ENCODE results near the gene BMP8A.
A peak's percentile ranks its signal among the peaks of the same experiment; 100 is the strongest.
"Not testable (repeated sequence)": the region's sequence is repeated elsewhere in the genome, so short reads cannot be mapped to it uniquely, and the experiment has no call there.

The BMP8A gene, protein sequence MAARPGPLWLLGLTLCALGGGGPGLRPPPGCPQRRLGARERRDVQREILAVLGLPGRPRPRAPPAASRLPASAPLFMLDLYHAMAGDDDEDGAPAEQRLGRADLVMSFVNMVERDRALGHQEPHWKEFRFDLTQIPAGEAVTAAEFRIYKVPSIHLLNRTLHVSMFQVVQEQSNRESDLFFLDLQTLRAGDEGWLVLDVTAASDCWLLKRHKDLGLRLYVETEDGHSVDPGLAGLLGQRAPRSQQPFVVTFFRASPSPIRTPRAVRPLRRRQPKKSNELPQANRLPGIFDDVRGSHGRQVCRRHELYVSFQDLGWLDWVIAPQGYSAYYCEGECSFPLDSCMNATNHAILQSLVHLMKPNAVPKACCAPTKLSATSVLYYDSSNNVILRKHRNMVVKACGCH

DNA sequence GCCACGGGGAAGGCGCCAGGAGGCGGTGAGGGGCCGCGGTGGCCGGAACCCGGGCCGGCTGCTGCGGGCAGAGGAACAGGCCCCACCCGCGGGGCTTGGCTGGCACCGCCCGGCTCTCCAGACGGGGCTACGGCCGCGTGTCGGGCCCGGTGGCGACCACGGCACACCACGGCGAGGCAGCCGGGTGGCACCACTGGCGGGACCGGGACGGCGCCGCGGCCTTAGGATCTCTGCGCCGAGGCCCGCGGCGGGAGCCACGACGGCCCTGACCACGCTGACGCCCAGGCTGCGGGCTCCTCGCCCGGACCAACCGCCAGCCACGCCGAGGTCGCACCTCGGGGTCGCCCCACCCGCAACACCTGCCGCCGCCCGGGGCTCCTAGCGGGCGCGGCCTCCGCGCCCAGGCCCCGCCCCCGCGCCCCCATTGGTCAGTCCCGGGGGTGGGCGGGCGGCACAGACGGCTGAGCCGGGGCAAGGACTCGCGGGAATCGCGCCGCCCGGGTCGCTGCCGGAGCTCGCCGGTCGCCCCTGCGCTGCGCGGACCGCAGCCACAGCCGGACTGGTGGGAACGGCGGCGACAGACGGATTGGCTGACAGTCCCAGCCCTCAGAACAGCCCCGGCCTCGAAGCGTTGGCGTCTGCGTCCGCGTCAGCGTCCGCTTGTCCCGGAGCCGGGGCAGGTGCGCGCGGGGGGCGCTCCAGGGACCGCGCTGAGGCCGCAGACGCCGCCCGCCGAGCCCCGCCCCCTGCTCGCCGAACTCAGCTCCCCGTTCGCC is at the start of gene BMP8A:
BMP8A (plus strand) TSS at position 491 of the 776 bp plus-strand sequence. CDS start 356 bp downstream, outside the sequence.
- peak; percentile 18 to 54 for DNase-seq (ENCODE audit: low read depth in 2 of 2)

DNA sequence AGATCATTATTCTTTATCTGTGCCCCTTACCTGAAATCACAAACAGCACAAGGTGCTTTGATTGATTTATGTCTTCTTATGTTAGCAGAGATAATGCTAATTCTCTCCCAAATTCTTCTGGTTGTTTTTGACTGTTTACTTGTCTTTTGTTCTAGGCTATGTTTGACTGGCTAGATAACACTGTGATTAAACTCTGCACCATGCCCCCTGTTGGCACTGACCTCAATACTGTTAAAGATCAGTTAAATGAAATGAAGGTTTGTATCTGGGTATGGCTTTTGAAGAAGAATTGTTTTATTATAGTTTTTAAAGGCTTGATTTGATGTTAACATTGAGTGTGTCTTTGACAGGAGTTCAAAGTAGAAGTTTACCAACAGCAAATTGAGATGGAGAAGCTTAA is 49.6 kb upstream of the BMP8A start:
- no peak for DNase-seq (ENCODE audit: low read depth in 2 of 2)

DNA sequence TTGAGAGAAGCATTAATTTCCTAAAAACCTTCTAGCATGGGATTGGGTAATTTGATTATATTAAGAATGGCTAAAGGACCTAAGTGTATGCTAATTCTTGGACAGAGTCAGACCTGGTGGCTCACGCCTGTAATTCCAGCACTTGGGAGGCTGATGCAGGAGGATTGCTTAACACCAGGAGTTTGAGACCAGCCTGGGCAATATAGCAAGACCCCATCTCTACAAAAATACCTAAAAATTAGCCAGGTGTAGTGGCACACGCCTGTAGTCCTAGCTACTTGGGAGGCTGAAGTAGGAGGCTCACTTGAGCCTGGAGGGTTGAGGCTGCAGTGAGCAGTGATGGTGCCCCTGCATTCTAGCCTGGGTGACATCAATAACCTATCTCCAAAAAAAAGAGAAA is 45.9 kb upstream of the BMP8A start:
- DNase-seq (ENCODE audit: low read depth in 2 of 2): no peak

DNA sequence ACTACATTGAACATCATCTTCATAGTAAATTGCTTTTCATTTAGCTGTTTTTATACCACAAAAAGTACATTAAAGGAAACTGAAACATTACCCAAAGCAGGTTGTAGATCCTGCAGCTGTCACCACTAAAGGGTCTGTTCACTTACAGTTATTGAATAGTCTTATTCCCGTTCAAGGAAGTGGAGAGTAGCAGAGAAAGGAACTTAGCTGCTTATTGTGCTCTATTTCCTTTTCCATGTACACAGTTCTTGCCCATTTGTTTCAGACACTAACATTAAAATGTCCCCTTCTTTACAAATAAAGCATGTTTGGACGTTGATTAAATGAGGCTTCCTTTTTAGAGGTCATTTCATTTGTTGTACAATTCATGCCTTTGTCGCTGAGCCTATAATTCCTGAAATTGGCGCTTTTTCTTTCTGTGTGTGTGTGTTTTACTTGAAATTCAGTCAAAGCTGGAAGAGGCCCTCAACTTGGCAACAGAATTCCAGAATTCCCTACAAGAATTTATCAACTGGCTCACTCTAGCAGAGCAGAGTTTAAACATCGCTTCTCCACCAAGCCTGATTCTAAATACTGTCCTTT is 44.4 kb upstream of the BMP8A start:
- no peak for DNase-seq (ENCODE audit: low read depth in 2 of 2)

DNA sequence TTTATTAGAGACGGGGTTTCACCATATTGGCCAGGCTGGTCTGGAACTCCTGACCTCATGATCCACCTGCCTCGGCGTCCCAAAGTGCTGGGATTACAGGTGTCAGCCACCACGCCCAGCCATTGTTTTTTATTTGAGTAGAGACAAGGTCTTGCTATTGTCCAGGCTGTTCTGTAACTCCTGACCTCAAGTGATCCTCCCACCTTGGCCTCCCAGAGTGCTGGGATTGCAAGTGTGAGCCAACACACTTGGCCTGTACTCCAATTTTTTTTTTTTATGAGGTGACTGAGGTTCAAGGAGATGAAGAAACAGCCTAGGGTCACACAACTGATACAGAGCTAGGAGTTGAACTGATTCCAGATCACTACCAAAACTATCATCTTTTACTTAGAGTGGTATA is 41.4 kb upstream of the BMP8A start:
- DNase-seq (ENCODE audit: low read depth in 2 of 2): not testable (repeated sequence)

DNA sequence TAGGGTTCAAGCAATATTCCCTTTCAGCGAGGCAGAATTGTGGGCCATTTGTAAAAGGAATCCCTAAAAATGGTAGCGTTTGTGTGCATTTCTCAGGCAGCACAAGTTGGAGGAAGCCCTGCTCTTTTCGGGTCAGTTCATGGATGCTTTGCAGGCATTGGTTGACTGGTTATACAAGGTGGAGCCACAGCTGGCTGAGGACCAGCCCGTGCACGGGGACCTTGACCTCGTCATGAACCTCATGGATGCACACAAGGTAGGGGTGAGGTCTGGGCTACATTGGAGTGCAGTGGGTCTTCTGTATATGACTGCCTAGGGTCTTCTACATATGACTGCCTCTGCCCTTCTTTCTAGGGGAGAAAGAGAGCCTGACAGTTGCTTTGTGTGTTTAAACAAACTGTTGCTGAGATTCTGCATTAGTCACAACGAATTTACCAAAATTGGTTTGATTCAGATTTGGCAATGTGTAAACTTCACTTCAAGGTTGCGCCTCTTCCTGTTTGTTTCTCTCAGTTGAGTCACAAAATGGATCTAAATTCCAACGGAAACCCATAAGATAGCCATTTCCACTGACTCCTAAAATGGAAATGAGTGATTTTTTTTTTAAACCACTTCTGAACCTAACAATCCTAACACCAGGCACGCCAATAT is 40.4 kb upstream of the BMP8A start:
- no peak for DNase-seq (ENCODE audit: low read depth in 2 of 2)

DNA sequence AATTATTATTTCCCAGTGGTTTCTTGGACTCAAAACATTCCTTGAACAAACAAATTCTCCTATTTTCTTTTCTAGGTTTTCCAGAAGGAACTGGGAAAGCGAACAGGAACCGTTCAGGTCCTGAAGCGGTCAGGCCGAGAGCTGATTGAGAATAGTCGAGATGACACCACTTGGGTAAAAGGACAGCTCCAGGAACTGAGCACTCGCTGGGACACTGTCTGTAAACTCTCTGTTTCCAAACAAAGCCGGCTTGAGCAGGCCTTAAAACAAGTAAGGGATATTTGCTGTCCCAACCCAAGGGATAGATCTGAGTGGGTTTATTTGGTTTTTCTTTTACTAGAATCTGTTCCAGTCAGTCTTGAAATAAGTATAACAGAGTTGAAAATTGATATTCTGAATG is 39.4 kb upstream of the BMP8A start:
- DNase-seq (ENCODE audit: low read depth in 2 of 2): no peak

DNA sequence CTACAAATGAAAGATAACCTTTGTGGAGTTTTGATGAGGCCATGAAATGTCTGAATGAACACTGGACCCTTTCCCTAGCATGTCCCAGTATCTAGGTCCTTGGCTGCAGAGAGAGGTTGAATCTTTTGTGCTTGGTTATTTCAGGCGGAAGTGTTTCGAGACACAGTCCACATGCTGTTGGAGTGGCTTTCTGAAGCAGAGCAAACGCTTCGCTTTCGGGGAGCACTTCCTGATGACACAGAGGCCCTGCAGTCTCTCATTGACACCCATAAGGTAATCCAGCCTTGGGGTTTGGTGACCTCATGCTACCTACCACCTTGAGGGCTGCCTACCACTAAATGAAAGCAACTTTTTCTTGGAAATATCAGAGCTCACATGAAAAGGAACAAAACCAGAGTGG is 38.9 kb upstream of the BMP8A start:
- no peak for DNase-seq (ENCODE audit: low read depth in 2 of 2)

DNA sequence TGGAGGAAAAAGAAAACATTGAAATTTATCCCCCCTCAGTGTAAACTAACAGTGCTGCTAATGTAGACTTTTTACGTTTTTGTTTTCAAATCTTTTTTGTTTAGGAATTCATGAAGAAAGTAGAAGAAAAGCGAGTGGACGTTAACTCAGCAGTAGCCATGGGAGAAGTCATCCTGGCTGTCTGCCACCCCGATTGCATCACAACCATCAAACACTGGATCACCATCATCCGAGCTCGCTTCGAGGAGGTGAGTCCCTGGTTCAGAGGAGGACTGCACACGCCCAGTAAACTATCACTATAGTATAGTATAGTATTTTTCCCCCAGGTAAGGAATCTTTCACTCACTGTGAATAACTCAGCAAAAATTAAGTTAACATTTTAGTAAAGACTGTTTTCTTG is 37.8 kb upstream of the BMP8A start:
- no peak for DNase-seq (ENCODE audit: low read depth in 2 of 2)

DNA sequence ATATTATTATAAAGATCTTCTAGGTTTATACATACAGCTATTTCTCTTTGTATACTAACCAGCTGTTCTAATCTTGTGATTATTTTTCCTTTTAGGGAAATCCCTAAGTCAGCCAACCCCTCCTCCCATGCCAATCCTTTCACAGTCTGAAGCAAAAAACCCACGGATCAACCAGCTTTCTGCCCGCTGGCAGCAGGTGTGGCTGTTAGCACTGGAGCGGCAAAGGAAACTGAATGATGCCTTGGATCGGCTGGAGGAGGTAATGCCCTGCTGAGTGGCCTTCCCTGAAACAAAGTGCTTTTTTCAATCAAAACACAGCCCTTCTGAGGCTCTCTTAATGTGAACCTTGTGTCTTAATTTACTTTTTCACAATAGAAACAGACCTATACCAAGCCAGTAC is 32.4 kb upstream of the BMP8A start:
- no peak for DNase-seq (ENCODE audit: low read depth in 2 of 2)

DNA sequence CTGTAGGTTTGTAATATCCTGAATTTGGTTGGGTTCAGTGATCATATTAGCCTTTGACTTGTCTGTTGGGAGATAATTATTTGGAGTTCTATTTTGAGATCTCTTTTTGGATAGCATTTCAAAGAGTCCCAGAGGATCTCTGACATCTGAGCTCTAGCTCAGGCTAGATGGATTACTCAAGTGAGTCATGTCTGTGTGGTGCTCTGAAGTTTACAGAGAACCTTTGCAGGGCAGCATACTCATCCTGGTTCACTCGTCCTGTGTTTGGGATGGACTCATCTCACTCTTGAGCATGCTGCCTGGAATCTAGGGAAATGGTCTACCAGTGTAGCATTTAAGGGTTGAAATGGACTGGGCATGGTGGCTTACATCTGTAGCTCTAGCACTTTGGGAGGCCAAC is 29.4 kb upstream of the BMP8A start:
- no peak for DNase-seq (ENCODE audit: low read depth in 2 of 2)

DNA sequence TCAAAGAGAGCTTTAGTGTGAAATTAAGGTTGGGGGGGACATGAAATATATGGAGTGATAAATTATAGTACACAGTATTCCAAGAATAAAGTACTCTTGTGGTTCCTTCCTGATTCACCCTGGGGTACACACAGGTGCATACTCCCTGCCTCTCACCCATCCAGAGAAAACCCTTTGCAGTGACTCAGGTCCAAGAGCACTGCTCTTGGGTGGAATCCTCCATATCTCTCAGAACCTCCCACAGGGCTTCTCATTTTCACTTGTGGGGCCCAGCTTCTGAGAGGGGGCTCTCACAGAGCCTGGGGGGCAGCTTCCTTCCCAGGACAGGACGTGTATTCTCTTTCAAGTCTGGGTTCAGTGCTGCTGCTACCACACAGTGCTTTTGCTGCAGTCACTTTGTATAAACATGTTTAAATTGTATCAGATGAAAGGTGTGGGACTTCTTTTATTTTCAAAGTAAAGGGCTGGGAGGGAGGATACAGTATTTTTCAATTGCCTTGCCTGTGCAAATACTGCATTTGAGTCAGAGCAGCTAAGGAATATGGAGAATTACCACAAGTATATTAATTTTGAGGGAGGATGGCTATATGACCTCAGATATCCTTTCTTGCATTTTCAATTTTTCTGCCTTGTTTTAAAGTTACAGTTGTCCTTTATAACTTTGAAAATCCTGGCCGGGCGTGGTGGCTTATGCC is 24.9 kb upstream of the BMP8A start:
- no peak for DNase-seq (ENCODE audit: low read depth in 2 of 2)

DNA sequence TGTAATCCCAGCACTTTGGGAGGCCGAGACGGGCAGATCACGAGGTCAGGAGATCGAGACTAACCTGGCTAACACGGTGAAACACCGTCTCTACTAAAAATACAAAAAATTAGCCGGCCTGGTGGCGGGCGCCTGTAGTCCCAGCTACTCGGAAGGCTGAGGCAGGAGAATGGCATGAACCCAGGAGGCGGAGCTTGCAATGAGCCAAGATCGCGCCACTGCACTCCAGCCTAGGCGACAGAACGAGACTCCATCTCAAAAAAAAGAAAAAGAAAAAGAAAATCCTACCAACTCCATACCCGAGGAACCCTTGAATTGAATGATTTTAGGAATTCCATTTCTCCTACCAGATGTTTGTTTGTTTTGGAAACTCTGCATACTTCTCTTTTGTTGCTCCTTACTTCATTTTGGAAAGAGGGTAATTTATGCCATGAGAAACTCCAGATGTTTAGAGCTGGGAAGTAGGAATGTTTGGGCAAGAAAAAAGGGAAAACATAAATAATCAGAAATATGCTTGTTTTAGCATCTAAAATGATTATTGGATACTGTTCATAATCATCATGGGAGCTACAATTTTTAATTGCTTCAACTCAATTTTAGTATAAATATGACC is 24.2 kb upstream of the BMP8A start:
- DNase-seq (ENCODE audit: low read depth in 2 of 2): not testable (repeated sequence)

DNA sequence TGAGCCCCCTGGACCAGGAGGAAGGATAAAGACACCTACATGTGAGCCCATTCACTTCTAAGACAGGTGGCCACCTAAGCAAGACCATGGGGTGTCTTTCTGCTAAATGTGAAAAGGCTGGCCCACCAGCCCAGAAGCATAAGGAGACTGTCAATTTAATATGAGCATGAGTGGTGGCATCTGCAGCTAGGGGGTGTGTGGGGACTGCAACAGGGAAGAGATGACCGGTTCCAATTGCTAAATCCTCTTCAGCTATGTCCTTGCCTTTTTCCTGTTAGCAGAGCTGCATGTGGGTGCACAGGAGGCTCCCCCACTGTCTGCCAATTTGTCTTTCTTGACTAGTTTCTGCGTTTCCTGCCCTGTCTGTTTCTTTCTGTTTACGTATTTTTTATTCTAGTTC is 22.3 kb upstream of the BMP8A start:
- DNase-seq (ENCODE audit: low read depth in 2 of 2): no peak

DNA sequence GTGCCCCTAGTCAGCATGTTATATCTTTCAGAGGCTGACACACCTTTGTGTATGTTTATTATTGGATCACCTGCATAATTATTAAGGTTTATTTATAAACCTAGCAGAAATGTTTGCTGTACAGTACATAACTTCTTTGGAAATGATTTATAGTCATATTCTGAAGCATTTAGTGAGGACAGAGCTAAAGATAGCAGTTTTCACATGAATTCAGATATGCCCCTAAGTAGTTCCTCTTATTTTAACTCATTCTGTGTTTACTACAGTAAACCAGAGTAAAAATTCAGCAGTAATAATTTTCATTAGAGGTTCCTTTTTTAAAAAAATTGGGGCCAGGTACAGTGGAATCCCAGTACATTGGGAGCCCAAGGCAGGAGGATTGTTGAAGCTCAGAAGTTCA is 21.4 kb upstream of the BMP8A start:
- no peak for DNase-seq (ENCODE audit: low read depth in 2 of 2)

DNA sequence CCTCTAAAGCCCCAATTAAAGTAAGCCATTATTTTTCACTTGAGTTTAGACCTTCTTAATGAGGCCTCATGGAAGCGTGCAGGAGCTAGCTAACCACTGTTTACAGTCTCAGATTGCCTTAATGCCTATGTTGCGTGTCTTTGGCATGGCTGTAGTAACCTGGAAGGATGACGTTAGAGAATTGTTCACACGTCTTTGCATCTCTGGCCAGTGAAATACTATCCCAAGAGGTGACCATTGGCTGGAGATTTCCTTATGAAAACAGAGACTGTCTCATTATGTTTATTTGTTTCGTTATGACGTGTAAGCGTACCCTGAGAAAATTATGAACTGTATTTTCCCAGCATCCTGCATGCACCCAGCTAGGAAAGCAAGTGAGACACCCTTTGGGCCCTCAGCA is 18.6 kb upstream of the BMP8A start:
- DNase-seq (ENCODE audit: low read depth in 2 of 2): no peak

DNA sequence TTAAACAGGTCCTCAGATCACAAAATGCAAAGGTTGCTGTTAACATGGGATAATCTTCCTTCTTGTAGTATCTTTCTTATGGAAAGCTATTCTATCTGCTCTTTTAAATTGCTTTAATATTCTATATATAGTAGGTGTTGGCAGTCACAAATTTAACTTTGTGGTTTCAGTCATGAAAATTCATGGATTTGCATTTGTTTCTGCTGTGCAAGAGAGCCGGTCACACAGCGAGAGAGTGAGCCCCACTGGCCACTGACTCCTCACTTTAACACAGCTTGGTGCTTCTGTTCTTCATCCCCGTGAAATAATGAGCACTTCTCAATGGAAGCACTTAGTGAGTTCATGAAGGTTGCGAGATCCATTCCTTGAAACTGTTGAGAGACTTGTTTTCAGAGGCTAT is 18.1 kb upstream of the BMP8A start:
- DNase-seq (ENCODE audit: low read depth in 2 of 2): no peak

DNA sequence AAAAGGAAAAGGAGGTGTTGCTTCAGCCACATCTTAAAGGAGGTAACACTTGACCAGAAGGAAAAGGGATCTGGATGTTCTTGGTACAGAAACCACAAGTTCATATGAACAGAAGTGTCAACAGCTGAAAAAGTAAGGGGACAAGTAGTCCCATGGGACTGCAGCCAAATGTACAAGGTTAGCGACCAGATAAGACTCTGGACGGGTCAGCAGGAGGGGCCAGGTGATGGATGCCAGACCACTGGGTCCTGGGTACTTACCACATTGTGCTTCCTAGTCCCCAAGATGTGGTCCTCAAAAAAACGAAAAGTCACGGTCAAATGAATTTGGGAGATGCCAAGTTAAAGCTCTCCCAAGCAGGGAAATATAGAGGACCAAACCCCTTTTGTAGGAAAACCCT is 16.6 kb upstream of the BMP8A start:
- DNase-seq (ENCODE audit: low read depth in 2 of 2): no peak

DNA sequence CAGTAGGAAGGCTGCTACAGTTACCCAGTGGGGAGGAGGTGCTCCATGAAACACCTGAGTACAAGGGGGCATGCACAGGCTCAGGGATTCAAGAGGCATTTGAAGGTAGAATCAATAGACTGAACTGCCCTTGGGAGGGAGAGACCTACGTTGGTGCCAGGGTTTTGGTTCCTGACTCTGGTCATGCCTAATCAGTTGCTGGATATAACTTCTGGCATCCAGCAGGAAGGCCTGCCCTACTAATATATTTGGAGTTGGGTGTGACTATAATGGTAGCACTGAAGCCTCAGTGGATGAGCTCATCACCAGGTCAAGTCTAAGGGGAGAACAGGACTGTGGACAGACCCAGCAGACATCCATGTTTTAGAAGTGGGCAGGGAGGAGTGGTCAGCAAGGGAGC is 15.9 kb upstream of the BMP8A start:
- DNase-seq (ENCODE audit: low read depth in 2 of 2): not testable (repeated sequence)

DNA sequence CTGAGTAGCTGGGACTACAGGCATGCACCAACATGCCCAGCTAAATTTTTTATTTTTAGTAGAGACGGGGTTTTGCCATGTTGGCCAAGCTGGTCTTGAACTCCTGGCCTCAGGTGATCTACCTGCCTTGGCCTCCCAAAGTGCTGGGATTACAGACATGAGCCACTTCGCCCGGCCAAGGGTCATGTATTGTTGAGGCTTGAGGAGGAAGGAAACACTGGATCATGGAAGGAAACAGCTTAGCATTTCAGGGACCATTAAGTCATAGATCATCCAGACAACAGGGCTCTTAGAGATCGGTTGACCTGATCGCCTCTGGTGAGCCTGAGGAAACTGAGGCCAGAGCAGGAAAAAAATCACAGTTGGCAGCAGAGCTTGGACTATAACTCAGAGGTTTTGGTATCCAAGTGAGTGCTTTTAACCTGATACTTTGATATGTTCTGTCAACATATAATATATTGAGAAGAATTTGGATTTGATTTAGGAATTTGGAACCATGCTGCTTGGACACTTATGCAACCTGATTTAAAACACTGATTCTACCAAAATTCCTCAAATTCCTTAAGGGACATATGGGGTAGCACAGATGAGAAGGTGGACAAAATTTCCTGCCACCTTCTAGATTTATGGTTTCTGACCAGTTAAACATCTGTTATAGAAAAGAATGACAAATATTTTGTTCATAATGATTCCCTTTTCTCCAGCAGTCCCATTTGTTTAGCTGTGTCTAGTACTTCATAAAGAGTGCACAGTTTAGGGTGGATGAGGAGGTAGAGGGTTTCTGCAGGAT is 13.1 kb upstream of the BMP8A start:
- no peak for DNase-seq (ENCODE audit: low read depth in 2 of 2)

Data from stimulated activated CD4-positive, alpha-beta T cell treated with anti-CD3 and anti-CD28 coated beads, Interleukin-15, amount 100 ng/mL, for 48 hours (primary cell).